Right lobe of liver (tissue), 4 donors: ENCODE data around the gene KRTAP4-5.
"Not testable (repeated sequence)": the region's sequence is repeated elsewhere in the genome, so short reads cannot be mapped to it uniquely, and the experiment has no call there.

Experiments
- POLR2A ChIP-seq: fragments of 450-650 bp; IDR thresholded peaks from one replicate; pipeline ENCODE4 v1.6.1; 2017; ENCODE audit warnings: antibody characterized with exemption, mild to moderate bottlenecking
- TF ChIP-seq, protein P1 (sequence below), 4 donors: fragments of 200-600 bp in 3 of 4; fragments of 450-650 bp in 1 of 4; IDR thresholded peaks; one replicate each; pipeline versions ENCODE4 v1.5.1 to v1.8.0; 2016 to 2022; ENCODE audit warnings: antibody characterized with exemption in 4 of 4, mild to moderate bottlenecking in 2 of 4
- donor health status: DM: no; HTN: no; CAD: no.
- donor health status: DM: no; HTN: no; CAD: no.
- donor health status: DM: no; HTN: yes; CAD: no.

GRCh38 chr17:41119696-41120690 is 29.6 kb downstream of the KRTAP4-5 start:
- TF ChIP-seq, protein P1, sequence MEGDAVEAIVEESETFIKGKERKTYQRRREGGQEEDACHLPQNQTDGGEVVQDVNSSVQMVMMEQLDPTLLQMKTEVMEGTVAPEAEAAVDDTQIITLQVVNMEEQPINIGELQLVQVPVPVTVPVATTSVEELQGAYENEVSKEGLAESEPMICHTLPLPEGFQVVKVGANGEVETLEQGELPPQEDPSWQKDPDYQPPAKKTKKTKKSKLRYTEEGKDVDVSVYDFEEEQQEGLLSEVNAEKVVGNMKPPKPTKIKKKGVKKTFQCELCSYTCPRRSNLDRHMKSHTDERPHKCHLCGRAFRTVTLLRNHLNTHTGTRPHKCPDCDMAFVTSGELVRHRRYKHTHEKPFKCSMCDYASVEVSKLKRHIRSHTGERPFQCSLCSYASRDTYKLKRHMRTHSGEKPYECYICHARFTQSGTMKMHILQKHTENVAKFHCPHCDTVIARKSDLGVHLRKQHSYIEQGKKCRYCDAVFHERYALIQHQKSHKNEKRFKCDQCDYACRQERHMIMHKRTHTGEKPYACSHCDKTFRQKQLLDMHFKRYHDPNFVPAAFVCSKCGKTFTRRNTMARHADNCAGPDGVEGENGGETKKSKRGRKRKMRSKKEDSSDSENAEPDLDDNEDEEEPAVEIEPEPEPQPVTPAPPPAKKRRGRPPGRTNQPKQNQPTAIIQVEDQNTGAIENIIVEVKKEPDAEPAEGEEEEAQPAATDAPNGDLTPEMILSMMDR (IDR thresholded peaks at IDR 0.05) = not testable (repeated sequence)
- TF ChIP-seq POLR2A = not testable (repeated sequence)
